ENCODE data around the gene OSER1. TPM values are rescaled to one million over a fixed set of nuclear protein-coding genes. Genes with fewer than 3 reads are reported as not detected.
A peak's percentile ranks its signal among the peaks of the same experiment; 100 is the strongest.

The OSER1 gene
- polyA plus RNA-seq, 4 donors = 45.4 to 52.7 (median 51.3) TPM

GRCh38 chr20:44228465-44229258, 18.1 kb upstream of the OSER1 start:
- DNase-seq (ENCODE audit: low read depth in 4 of 4, low spot score in 3 of 4) = no peak

DNA sequence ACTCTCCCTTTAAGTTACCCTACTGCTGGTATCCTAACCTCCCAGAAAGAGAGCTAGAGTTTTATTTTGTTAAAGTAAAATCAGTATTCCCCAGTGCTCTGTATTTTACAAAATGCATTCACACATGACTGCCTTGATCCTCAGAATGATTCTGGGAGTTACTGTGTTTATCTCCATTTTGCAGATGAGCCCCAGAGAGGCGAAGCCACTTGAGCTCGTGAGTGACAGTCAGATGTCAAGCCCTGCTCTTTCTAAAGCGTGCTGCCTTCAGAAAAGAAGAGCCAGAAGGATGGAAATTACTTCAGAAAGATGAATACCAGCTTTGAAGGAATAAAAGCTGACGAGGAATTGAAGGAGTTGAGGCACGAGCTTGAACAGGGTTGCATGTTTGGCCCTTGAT, 14.1 kb upstream of the OSER1 start:
- DNase-seq (ENCODE audit: low read depth in 4 of 4, low spot score in 3 of 4) = no peak

GRCh38 chr20:44223721-44224120, 13.2 kb upstream of the OSER1 start:
- no peak for DNase-seq (ENCODE audit: low read depth in 4 of 4, low spot score in 3 of 4)

DNA sequence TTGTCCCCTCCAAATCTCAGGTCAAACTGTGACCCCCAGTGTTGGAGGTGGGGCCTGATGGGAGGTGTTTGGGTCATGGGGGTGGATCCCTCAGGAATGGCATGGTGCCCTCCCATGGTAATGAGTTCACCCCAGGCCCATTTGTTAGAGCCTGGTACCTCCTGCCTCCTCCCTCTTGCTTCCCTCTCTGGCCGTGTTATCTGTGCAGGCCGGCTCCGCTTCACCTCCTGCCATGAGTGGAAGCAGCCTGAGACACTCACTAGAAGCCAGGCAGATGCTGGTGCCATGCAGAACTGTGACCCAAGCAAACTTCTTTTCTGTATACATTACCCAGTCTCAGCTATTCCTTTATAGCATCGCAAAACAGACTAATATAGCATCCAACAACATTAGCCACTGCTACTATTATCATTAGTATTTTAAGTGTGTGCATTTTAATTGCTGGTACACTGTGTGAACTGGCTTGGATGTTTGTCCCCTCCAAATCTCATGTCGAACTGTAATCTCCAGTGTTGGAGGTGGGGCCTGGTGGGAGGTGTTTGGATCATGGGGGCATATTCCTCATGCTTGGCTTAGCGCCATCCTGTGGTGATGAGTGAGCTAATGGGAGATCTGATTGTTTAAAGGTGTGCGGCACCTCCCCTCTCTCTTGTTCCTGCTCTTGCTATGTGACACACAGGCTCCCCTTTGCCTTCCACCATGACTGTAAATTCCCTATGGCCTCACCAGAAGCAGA, 12.2 kb upstream of the OSER1 start:
- DNase-seq (ENCODE audit: low read depth in 4 of 4, low spot score in 3 of 4) = no peak

- DNase-seq (ENCODE audit: low read depth in 4 of 4, low spot score in 3 of 4) = no peak
These were observed 11.5 kb upstream of the OSER1 start for GRCh38 chr20:44222027-44222426.

GRCh38 chr20:44221368-44221954, 10.9 kb upstream of the OSER1 start:
- no peak for DNase-seq (ENCODE audit: low read depth in 4 of 4, low spot score in 3 of 4)

DNA sequence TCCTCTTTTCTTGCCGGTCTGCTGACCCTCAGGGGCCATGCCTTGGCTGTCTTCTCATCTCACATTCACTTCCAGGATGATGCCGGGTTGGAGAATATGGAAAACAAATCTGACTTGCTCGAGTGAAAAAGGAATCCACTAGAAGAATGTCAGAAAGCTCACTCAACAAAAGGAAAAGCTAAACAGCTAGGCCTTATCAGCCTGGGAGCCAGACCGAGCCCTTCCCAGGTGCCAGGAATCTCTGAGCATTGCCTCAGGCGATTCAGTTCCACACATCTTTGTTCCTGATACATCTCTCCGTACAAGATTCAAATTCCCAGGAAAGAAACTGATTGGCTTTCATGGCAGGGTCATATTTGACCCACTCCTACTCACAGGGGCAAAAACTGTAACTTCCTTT, 9.2 kb upstream of the OSER1 start:
- no peak for DNase-seq (ENCODE audit: low read depth in 4 of 4, low spot score in 3 of 4)

- no peak for DNase-seq (ENCODE audit: low read depth in 4 of 4, low spot score in 3 of 4)
These were observed 8.7 kb upstream of the OSER1 start for GRCh38 chr20:44219170-44219730.

- no peak for DNase-seq (ENCODE audit: low read depth in 4 of 4, low spot score in 3 of 4)
These were observed 7.9 kb upstream of the OSER1 start for GRCh38 chr20:44218446-44218845.

DNA sequence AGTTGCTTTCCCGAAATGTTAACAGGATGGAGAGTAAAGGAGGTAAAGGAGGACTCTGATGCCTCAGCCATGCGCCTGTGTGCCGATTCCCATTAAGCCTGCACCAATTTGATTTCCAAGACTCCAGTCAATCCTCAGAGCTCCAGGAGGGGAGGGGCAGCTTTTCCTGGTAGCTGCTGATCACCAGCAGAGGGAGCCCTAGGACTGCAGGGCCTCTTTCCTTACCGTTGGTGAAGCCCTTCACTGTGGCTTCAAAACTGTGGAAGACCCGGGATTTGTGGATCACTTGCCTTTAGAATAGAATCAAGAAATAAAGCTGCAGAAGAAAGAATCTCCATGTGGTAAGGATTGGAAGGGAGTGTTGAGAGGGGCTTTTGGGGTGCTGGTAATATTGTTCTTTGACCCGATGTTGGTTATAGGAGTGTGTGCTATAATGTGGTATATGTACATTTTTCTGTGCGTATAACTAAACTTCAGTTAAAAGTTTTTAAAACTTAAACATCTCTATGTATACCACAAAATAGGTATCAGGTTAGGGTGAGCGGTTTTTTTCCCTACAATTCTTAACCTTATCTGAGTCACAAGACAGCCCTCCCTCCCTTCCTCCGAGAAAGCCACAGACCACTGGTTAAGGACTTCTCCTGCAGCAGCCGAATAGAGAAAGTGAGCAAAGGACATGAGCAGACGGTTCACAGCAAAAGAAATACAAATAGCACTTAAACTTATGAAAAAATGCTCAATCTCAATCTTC, 6.9 kb upstream of the OSER1 start:
- peak in 1 of 4 donors; percentile 36 for DNase-seq (ENCODE audit: low read depth in 4 of 4, low spot score in 3 of 4)

GRCh38 chr20:44215125-44215524, 4.6 kb upstream of the OSER1 start:
- peak in 2 of 4 donors; percentile 42 to 44 for DNase-seq (ENCODE audit: low read depth in 4 of 4, low spot score in 3 of 4)

GRCh38 chr20:44212792-44213191, 2.2 kb upstream of the OSER1 start:
- no peak for DNase-seq (ENCODE audit: low read depth in 4 of 4, low spot score in 3 of 4)

DNA sequence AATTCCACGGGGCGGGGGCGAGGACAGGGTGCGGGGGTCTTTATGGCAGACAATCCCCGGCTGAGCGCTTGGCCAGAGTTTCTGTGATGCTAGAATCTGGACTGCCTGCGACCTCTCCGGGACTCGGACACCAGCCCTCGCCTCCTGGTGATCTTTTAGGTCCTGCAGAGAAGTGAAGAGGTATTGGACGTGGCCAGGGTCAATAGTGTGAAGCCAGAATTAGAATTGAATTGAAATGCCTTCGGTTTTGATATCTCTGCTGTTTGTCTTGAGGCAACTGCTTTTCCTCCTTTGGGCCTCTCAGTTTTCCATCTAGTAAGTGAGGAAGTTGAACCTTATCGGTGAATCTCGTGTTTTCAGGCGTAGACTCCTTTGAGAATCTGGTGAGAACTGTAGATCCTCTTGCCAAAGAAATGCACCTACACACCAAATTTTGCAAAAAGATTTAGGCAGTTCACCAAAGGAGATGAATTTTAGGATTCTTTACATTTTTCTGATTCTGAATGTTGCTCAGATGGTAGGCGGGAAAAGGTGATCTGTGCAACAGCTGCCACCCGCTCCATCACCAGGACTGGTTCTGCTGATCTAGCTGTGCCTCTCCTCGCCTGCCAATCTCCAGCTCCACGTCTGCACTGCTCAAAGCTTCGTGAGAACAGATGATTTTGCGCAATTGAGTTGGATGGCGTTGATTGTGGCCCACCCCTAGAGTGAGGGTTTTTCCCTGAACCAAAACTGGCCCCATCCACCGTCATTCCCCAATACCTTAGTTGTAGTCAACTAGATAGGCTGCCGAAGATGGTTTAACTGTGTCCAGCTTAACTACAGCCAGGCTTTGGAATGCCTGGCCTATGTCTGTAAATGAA, 837 bp upstream of the OSER1 start:
- DNase-seq (ENCODE audit: low read depth in 4 of 4, low spot score in 3 of 4) = no peak

GRCh38 chr20:44209686-44210405, 725 bp downstream of the OSER1 start:
- DNase-seq (ENCODE audit: low read depth in 4 of 4, low spot score in 3 of 4) = no peak

- no peak for DNase-seq (ENCODE audit: low read depth in 4 of 4, low spot score in 3 of 4)
These were observed 1.8 kb downstream of the OSER1 start for GRCh38 chr20:44208770-44209169.

- DNase-seq (ENCODE audit: low read depth in 4 of 4, low spot score in 3 of 4) = no peak
These were observed 2.4 kb downstream of the OSER1 start for GRCh38 chr20:44208165-44208564.

DNA sequence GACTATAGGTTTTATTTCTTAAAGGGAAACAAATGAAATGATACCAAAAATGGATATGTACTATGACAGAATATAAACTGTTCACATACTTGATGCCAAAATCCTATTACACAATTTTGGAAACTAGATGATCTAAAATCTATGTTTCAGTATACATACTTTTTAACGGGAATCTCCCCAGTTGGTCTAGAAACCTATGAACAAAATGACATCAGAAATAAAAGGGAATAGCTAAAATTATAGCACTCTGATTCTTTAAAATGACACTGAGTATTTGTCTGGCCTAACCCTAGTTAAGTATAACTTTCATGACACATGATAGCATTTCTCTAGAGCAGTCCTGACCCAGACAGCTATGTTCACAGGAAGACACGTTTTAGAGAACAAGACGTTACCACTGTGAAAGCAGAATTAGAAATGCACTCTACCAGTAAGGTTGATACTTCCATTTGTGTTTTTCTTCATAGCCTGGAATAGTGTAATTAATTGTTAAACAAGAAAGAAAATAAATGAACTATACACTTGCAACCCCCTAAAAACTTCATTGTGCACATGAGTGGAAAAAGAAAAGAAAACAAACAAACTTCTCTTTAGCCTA, 3.3 kb downstream of the OSER1 start:
- no peak for DNase-seq (ENCODE audit: low read depth in 4 of 4, low spot score in 3 of 4)

DNA sequence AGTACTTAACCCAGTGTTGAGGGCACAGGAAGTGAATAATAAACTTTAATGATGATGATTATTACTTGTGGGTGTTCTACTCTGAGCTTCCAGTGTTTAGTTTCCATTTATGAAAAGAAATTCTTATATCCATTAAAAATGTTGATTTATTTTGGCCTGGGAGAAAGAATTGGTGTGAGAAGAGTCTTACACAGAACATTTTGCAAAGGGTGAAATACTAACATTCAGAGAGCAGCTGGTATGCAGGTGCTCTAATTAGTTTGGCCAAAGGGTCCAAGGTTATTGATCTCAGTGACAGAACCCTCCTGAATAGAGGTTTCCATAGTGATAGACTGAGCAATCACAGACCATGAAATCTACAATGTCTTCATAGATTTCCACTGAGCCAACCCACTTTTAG, 4.4 kb downstream of the OSER1 start:
- DNase-seq (ENCODE audit: low read depth in 4 of 4, low spot score in 3 of 4) = no peak

GRCh38 chr20:44204832-44205215, 5.7 kb downstream of the OSER1 start:
- DNase-seq (ENCODE audit: low read depth in 4 of 4, low spot score in 3 of 4) = no peak
